ENCODE measurements around the gene NDUFB8.
A peak's percentile ranks its signal among the peaks of the same experiment; 100 is the strongest.

NDUFB8 gene

GRCh38 chr10:100519311-100520051 lies 10.2 kb downstream of the NDUFB8 start, which contains the start of gene SEC31B:
Gene SEC31B (minus strand): TSS chr10:100519861. CDS start chr10:100516952, 2,909 bp downstream.
- H3K27ac ChIP-seq, result no peak within 1 kb of the TSS
- no peak for DNase-seq (ENCODE audit: low spot score)
- H3K4me3 ChIP-seq, result peak within 1 kb of the TSS; percentile 70
- no peak for TF ChIP-seq CTCF (IDR thresholded peaks at IDR 0.05)

GRCh38 chr10:100518761-100519241 lies 10.9 kb downstream of the NDUFB8 start:
- peak; percentile 65 for TF ChIP-seq CTCF (IDR thresholded peaks at IDR 0.05)
- no peak for DNase-seq (ENCODE audit: low spot score)
- H3K27ac ChIP-seq, result no peak overlapping the region
- H3K4me3 ChIP-seq, result peak overlapping the region; percentile 70

- no peak for TF ChIP-seq CTCF (IDR thresholded peaks at IDR 0.05)
- DNase-seq (ENCODE audit: low spot score), result no peak
- Histone ChIP-seq H3K4me3 (no peak overlapping the region), H3K27ac (no peak overlapping the region)
These were observed 12.8 kb downstream of the NDUFB8 start for GRCh38 chr10:100516847-100517246.

GRCh38 chr10:100515612-100516011 lies 14.1 kb downstream of the NDUFB8 start:
- Histone ChIP-seq H3K27ac (no peak overlapping the region), H3K4me3 (no peak overlapping the region)
- no peak for TF ChIP-seq CTCF (IDR thresholded peaks at IDR 0.05)
- DNase-seq (ENCODE audit: low spot score), result no peak

GRCh38 chr10:100510533-100511308 lies 18.9 kb downstream of the NDUFB8 start:
- TF ChIP-seq CTCF (IDR thresholded peaks at IDR 0.05), result no peak
- no peak overlapping the region for H3K4me3 ChIP-seq
- DNase-seq (ENCODE audit: low spot score), result no peak
- no peak overlapping the region for H3K27ac ChIP-seq

- H3K4me3 ChIP-seq, result no peak overlapping the region
- TF ChIP-seq CTCF (IDR thresholded peaks at IDR 0.05), result no peak
- H3K27ac ChIP-seq, result no peak overlapping the region
- no peak for DNase-seq (ENCODE audit: low spot score)
These were observed 20.3 kb downstream of the NDUFB8 start for GRCh38 chr10:100509241-100509840.

All from coronary artery (tissue), 2 donors.